Ovary (tissue), 9 donors: ENCODE measurements around the gene EYA3. TPM values are rescaled to one million over a fixed set of nuclear protein-coding genes. Genes with fewer than 3 reads are reported as not detected.

Experiments
- DNase-seq, 5 donors: peaks; one replicate each; pipeline ENCODE4 v3.0.0-alpha.2; 2019 to 2020
- H3K27ac ChIP-seq, 2 donors: fragments of 200-600 bp; one replicate each; pipeline versions ENCODE4 v1.5.1 to v1.8.0; 2019 to 2022
- H3K27me3 ChIP-seq: fragments of 200-600 bp; one replicate; pipeline ENCODE4 v1.8.0; 2022
- H3K36me3 ChIP-seq: fragments of 200-600 bp; sonication (generic); one replicate; pipeline ENCODE4 v1.5.1; 2019
- H3K4me1 ChIP-seq: one replicate; pipeline ENCODE4 v1.8.1; 2013; ENCODE audit warnings: mild to moderate bottlenecking, moderate library complexity; ENCODE audit not compliant: insufficient read depth
- H3K4me3 ChIP-seq: fragments of 200-600 bp; sonication (generic); one replicate; pipeline ENCODE4 v1.5.1; 2017
- H3K9me3 ChIP-seq, 2 donors: fragments of 200-600 bp in 1 of 2; sonication (generic) in 1 of 2; one replicate each; pipeline versions ENCODE4 v1.5.1 to v1.8.1; 2013 to 2019; ENCODE audit warnings: mild to moderate bottlenecking in 1 of 2, moderate library complexity in 1 of 2
- CTCF ChIP-seq, 3 donors: fragments of 450-650 bp in 2 of 3; fragments of 200-600 bp in 1 of 3; IDR thresholded peaks; one replicate each; pipeline versions ENCODE4 v1.5.1 to v1.8.0; 2016 to 2022; ENCODE audit warnings: antibody characterized with exemption in 3 of 3, mild to moderate bottlenecking in 1 of 3
- EP300 ChIP-seq: sonication (generic); formaldehyde crosslinking; IDR thresholded peaks from one replicate; pipeline ENCODE4 v1.6.1; 2017; ENCODE audit warnings: antibody characterized with exemption
- POLR2A ChIP-seq: fragments of 450-650 bp; IDR thresholded peaks from one replicate; pipeline ENCODE4 v1.6.1; 2017; ENCODE audit warnings: antibody characterized with exemption, mild to moderate bottlenecking, moderate library complexity
- WGBS, 3 donors: extraction: QIAGEN DNeasy Blood & Tissue Kit in 1 of 3; methylation state at CpG; one replicate each; pipeline versions ENCODE4 v1.1.5 to v1.1.7; 2013 to 2017; 5-methylcytosine and 5-hydroxymethylcytosine counted together
- intact Hi-C, 4 donors: fragments of 100-400 bp; cut with DNase I; formaldehyde crosslinking; loops; one replicate each; pipeline versions ENCODE4 v1.11.0 to v1.15.1; 2022 to 2023
- polyA plus RNA-seq, 2 donors: library from polyadenylated mRNA; stranded (reverse); fragments of 200-250 nt in 1 of 2; fragments of 350-450 nt in 1 of 2; fragmentation: Illumina TruSeq in 1 of 2; extraction: RNeasy Lipid Tissue Mini Kit (QIAGEN cat#74804) in 1 of 2; gene quantifications; one replicate each; pipeline ENCODE4 v1.2.3, GENCODE V29; 2013 to 2014
- total RNA-seq, 7 donors: library from RNA; depleted of rRNA in 2 of 7; stranded (reverse); fragments of >200 nt in 2 of 7; fragmentation: NEBNext Ultra II Directional in 3 of 7; extraction: Animal tissue kit (Norgen Biotek cat#: 25700) in 3 of 7; gene quantifications; one replicate each; pipeline versions ENCODE4 v1.1.0 to v1.2.4, GENCODE V29; 2016 to 2023
- donor health status: DM: no; HTN: no; CAD: no; lungs with moderate emphysema.
- donor health status: DM: no; HTN: no; CAD: no.
- donor health status: Bipolar disorder and iron deficiency.
- donor health status: DM: yes; HTN: yes; CAD: no.
- donor health status: DM: no; HTN: no; CAD: no.
- donor health status: DM: yes; HTN: yes; CAD: no.

EYA3 gene
- total and polyA plus RNA-seq, 9 donors: 5.4 to 25.7 (median 14.6) TPM

- Histone ChIP-seq H3K4me3 (no peak overlapping the region), H3K9me3 (no peaks in the 10 kb centered on the region), H3K27me3 (no peaks in the 10 kb centered on the region), H3K27ac (no peak overlapping the region), H3K36me3 (no peaks in the 10 kb centered on the region), H3K4me1 (no peaks in the 10 kb centered on the region)
- intact Hi-C loops: loop anchor here in 1 of 4 donors (10.0 kb wide), 1 partner anchor 115 kb away; no protein-coding TSS in a partner anchor
- 82 to 89% (median 84%) methylated on average over 1 of the region's 1 CpG for WGBS, 3 donors
- TF ChIP-seq CTCF (IDR thresholded peaks at IDR 0.05) (peak in 2 of 3 donors; percentile 48 to 53), EP300 (no peak)
- no peak for DNase-seq
Measured at GRCh38 chr1:27979151-27979858, 109.1 kb downstream of the EYA3 start.

- Histone ChIP-seq H3K4me3 (no peak overlapping the region), H3K27me3 (no peaks in the 10 kb centered on the region), H3K27ac (no peak overlapping the region), H3K36me3 (no peaks in the 10 kb centered on the region), H3K9me3 (no peaks in the 10 kb centered on the region), H3K4me1 (no peaks in the 10 kb centered on the region)
- intact Hi-C loops: loop anchor here in 1 of 4 donors (10.0 kb wide), 1 partner anchor 110 kb away; no protein-coding TSS in a partner anchor
- TF ChIP-seq POLR2A (no peak), CTCF (IDR thresholded peaks at IDR 0.05) (no peak)
- DNase-seq: no peak
Measured at GRCh38 chr1:27974417-27974781, 114.0 kb downstream of the EYA3 start.

GRCh38 chr1:27973771-27974416, 114.5 kb downstream of the EYA3 start:
- WGBS, 3 donors: 57 to 78% (median 59%) methylated on average over 4 of the region's 4 CpGs
- Histone ChIP-seq H3K4me1 (no peaks in the 10 kb centered on the region), H3K27ac (no peak overlapping the region), H3K4me3 (no peak overlapping the region), H3K36me3 (no peaks in the 10 kb centered on the region), H3K9me3 (no peaks in the 10 kb centered on the region), H3K27me3 (no peaks in the 10 kb centered on the region)
- intact Hi-C loops: loop anchor here in 1 of 4 donors (10.0 kb wide), 1 partner anchor 109 kb away; no protein-coding TSS in a partner anchor
- DNase-seq: no peak
- TF ChIP-seq CTCF (IDR thresholded peaks at IDR 0.05) (no peak), POLR2A (no peak), EP300 (no peak)

GRCh38 chr1:27972141-27972540, 116.3 kb downstream of the EYA3 start:
- Histone ChIP-seq H3K4me1 (no peaks in the 10 kb centered on the region), H3K27me3 (no peaks in the 10 kb centered on the region), H3K9me3 (no peaks in the 10 kb centered on the region), H3K27ac (no peak overlapping the region), H3K36me3 (no peaks in the 10 kb centered on the region), H3K4me3 (no peak overlapping the region)
- intact Hi-C loops: loop anchor here in 1 of 4 donors (10.0 kb wide), 1 partner anchor 107 kb away; no protein-coding TSS in a partner anchor
- 75 to 83% (median 76%) methylated on average over 4 of the region's 4 CpGs for WGBS, 3 donors
- DNase-seq: no peak
- no peak for TF ChIP-seq CTCF (IDR thresholded peaks at IDR 0.05)
- no peak for TF ChIP-seq EP300
- no peak for TF ChIP-seq POLR2A
